Activated CD4-positive, alpha-beta T cell treated with anti-CD3 and anti-CD28 coated beads, Interleukin-2, amount 50 U/mL, for 4 hours (primary cell): ENCODE data around the gene CACNA2D4.

Experiments used
- DNase-seq, 2 experiments: peaks; one replicate each; pipeline ENCODE4 v3.0.0-alpha.2; 2020

CACNA2D4 gene

GRCh38 chr12:1811948-1812291, 106.5 kb downstream of the CACNA2D4 start:
- no peak for DNase-seq

GRCh38 chr12:1811281-1811947, 107.0 kb downstream of the CACNA2D4 start:
- peak; percentile 52 to 60 for DNase-seq

GRCh38 chr12:1810931-1811280, 107.5 kb downstream of the CACNA2D4 start:
- DNase-seq = no peak

GRCh38 chr12:1810201-1810930, 108.1 kb downstream of the CACNA2D4 start:
- no peak for DNase-seq

- DNase-seq = no peak
These were observed 108.8 kb downstream of the CACNA2D4 start for GRCh38 chr12:1809591-1810190.

- no peak for DNase-seq
These were observed 109.5 kb downstream of the CACNA2D4 start for GRCh38 chr12:1808798-1809480.

GRCh38 chr12:1808036-1808797, 110.2 kb downstream of the CACNA2D4 start:
- DNase-seq = no peak

- DNase-seq = no peak
These were observed 111.2 kb downstream of the CACNA2D4 start for GRCh38 chr12:1807087-1807860.

- no peak for DNase-seq
These were observed 112.0 kb downstream of the CACNA2D4 start for GRCh38 chr12:1806301-1807086.

- no peak for DNase-seq
These were observed 112.9 kb downstream of the CACNA2D4 start for GRCh38 chr12:1805441-1806081.

- DNase-seq = peak; percentile 85 to 87
These were observed 113.7 kb downstream of the CACNA2D4 start for GRCh38 chr12:1804545-1805332.

- DNase-seq = no peak
These were observed 114.7 kb downstream of the CACNA2D4 start for GRCh38 chr12:1803736-1804135.

GRCh38 chr12:1801303-1801975, 117.0 kb downstream of the CACNA2D4 start:
- DNase-seq = no peak

- DNase-seq = no peak
These were observed 117.8 kb downstream of the CACNA2D4 start for GRCh38 chr12:1800401-1801302.

GRCh38 chr12:1799882-1800400, 118.5 kb downstream of the CACNA2D4 start:
- DNase-seq = no peak

GRCh38 chr12:1799051-1799881, 119.2 kb downstream of the CACNA2D4 start:
- DNase-seq = no peak

- no peak for DNase-seq
These were observed 119.8 kb downstream of the CACNA2D4 start for GRCh38 chr12:1798641-1799020.
